ENCODE results near the gene DLGAP4.

The DLGAP4 gene

GRCh38 chr20:36275011-36275410, 31.1 kb upstream of the DLGAP4 start:
- H3K79me2 ChIP-seq (ENCODE audit: control insufficient read depth, low read length), result no peaks in the 10 kb centered on the region
- no peaks in the 10 kb centered on the region for H3K9me2 ChIP-seq (replicated peaks; ENCODE audit: control insufficient read depth, low read length)
- TF ChIP-seq CTCF (IDR thresholded peaks at IDR 0.05; ENCODE audit: low read depth, low read length, poor library complexity, severe bottlenecking) (no peak), EZH2phosphoT487 (IDR thresholded peaks at IDR 0.05; ENCODE audit: borderline replicate concordance, low read length) (no peak)
- no peaks in the 10 kb centered on the region for H3K4me1 ChIP-seq (ENCODE audit: control insufficient read depth, low read length)
- H3K27ac ChIP-seq (ENCODE audit: low read depth, low read length), result no peak overlapping the region
- no peaks in the 10 kb centered on the region for H3K9me3 ChIP-seq (ENCODE audit: control insufficient read depth, insufficient read depth, low read length)
- no peaks in the 10 kb centered on the region for H3K36me3 ChIP-seq (ENCODE audit: control insufficient read depth, low read length)
- no peaks in the 10 kb centered on the region for H3K27me3 ChIP-seq (ENCODE audit: control insufficient read depth, low read length)
- no peak overlapping the region for H3K4me2 ChIP-seq (ENCODE audit: low read length)
- H4K20me1 ChIP-seq (ENCODE audit: control insufficient read depth, insufficient read depth, low read depth, low read length), result no peaks in the 10 kb centered on the region
- no peak overlapping the region for H3K4me3 ChIP-seq (ENCODE audit: low read length)
- H3F3A ChIP-seq (ENCODE audit: control insufficient read depth, insufficient read depth), result no peaks in the 10 kb centered on the region

GRCh38 chr20:36275441-36276189, 30.5 kb upstream of the DLGAP4 start:
- TF ChIP-seq CTCF (IDR thresholded peaks at IDR 0.05; ENCODE audit: low read depth, low read length, poor library complexity, severe bottlenecking), result no peak
- TF ChIP-seq EZH2phosphoT487 (IDR thresholded peaks at IDR 0.05; ENCODE audit: borderline replicate concordance, low read length), result no peak
- H3K9me2 ChIP-seq (replicated peaks; ENCODE audit: control insufficient read depth, low read length), result no peaks in the 10 kb centered on the region
- no peaks in the 10 kb centered on the region for H3K9me3 ChIP-seq (ENCODE audit: control insufficient read depth, insufficient read depth, low read length)
- no peaks in the 10 kb centered on the region for H3K27me3 ChIP-seq (ENCODE audit: control insufficient read depth, low read length)
- no peaks in the 10 kb centered on the region for H3K79me2 ChIP-seq (ENCODE audit: control insufficient read depth, low read length)
- H3K4me3 ChIP-seq (ENCODE audit: low read length), result no peak overlapping the region
- H3K4me2 ChIP-seq (ENCODE audit: low read length), result no peak overlapping the region
- no peaks in the 10 kb centered on the region for H4K20me1 ChIP-seq (ENCODE audit: control insufficient read depth, insufficient read depth, low read depth, low read length)
- no peak overlapping the region for H3K27ac ChIP-seq (ENCODE audit: low read depth, low read length)
- H3K36me3 ChIP-seq (ENCODE audit: control insufficient read depth, low read length), result no peaks in the 10 kb centered on the region
- no peaks in the 10 kb centered on the region for H3F3A ChIP-seq (ENCODE audit: control insufficient read depth, insufficient read depth)
- no peaks in the 10 kb centered on the region for H3K4me1 ChIP-seq (ENCODE audit: control insufficient read depth, low read length)

DNA sequence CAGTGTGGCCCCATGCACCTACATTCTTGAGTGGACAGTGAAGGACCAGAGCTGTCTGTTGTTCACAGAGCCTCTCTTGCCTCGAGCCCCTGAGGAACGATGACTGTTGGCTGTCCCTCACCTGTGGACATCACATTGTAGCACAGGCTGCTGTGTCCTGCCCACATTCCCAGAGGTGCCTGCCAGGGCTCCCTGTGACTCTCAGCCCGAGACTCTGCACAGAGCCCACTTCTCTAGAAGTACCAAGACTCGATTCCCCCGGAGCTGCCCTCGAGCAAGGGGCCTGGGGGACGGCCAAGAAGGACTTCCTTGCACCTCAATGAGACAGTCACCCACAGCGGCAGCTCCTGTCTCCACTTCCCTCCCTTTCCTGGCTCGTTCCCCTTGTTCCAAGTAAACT, 28.6 kb upstream of the DLGAP4 start:
- no peaks in the 10 kb centered on the region for H3K36me3 ChIP-seq (ENCODE audit: control insufficient read depth, low read length)
- no peaks in the 10 kb centered on the region for H4K20me1 ChIP-seq (ENCODE audit: control insufficient read depth, insufficient read depth, low read depth, low read length)
- H3F3A ChIP-seq (ENCODE audit: control insufficient read depth, insufficient read depth), result no peaks in the 10 kb centered on the region
- no peak overlapping the region for H3K4me3 ChIP-seq (ENCODE audit: low read length)
- no peaks in the 10 kb centered on the region for H3K4me1 ChIP-seq (ENCODE audit: control insufficient read depth, low read length)
- no peaks in the 10 kb centered on the region for H3K9me2 ChIP-seq (replicated peaks; ENCODE audit: control insufficient read depth, low read length)
- H3K79me2 ChIP-seq (ENCODE audit: control insufficient read depth, low read length), result no peaks in the 10 kb centered on the region
- H3K4me2 ChIP-seq (ENCODE audit: low read length), result no peak overlapping the region
- H3K9me3 ChIP-seq (ENCODE audit: control insufficient read depth, insufficient read depth, low read length), result no peaks in the 10 kb centered on the region
- no peaks in the 10 kb centered on the region for H3K27me3 ChIP-seq (ENCODE audit: control insufficient read depth, low read length)
- TF ChIP-seq EZH2phosphoT487 (IDR thresholded peaks at IDR 0.05; ENCODE audit: borderline replicate concordance, low read length), result no peak
- no peak for TF ChIP-seq CTCF (IDR thresholded peaks at IDR 0.05; ENCODE audit: low read depth, low read length, poor library complexity, severe bottlenecking)
- H3K27ac ChIP-seq (ENCODE audit: low read depth, low read length), result no peak overlapping the region

Data from DOHH2 (cell line).